GM13977 (cell line): ENCODE measurements around the gene TBX10.

Experiments
- DNase-seq: peaks from one replicate; pipeline ENCODE4 v3.0.0; 2012; ENCODE audit warnings: low spot score
- CTCF ChIP-seq: IDR thresholded peaks from 2 replicates; pipeline ENCODE4 v1.5.1; 2012; ENCODE audit warnings: mild to moderate bottlenecking, control low read depth; ENCODE audit not compliant: insufficient read depth; ENCODE audit errors: extremely low read depth, missing control alignments
- in situ Hi-C: fragments of 300-500 bp; cut with MboI; formaldehyde crosslinking; loops from one replicate; pipeline ENCODE4 v1.12.0; 2022; ENCODE audit warnings: low sequenced_read_pairs, low pct_unique_long_range_greater_than_20kb, mixed read lengths, inconsistent platforms; ENCODE audit not compliant: unreplicated experiment

Gene TBX10

GRCh38 chr11:67616431-67617242, 22.9 kb downstream of the TBX10 start:
- DNase-seq, result no peak
- no peak for TF ChIP-seq CTCF
- in situ Hi-C loops, result no loop called here

- no peak for DNase-seq
- no peak for TF ChIP-seq CTCF
- in situ Hi-C loops, result no loop called here
These were observed 23.7 kb downstream of the TBX10 start for GRCh38 chr11:67615728-67616430.

DNA sequence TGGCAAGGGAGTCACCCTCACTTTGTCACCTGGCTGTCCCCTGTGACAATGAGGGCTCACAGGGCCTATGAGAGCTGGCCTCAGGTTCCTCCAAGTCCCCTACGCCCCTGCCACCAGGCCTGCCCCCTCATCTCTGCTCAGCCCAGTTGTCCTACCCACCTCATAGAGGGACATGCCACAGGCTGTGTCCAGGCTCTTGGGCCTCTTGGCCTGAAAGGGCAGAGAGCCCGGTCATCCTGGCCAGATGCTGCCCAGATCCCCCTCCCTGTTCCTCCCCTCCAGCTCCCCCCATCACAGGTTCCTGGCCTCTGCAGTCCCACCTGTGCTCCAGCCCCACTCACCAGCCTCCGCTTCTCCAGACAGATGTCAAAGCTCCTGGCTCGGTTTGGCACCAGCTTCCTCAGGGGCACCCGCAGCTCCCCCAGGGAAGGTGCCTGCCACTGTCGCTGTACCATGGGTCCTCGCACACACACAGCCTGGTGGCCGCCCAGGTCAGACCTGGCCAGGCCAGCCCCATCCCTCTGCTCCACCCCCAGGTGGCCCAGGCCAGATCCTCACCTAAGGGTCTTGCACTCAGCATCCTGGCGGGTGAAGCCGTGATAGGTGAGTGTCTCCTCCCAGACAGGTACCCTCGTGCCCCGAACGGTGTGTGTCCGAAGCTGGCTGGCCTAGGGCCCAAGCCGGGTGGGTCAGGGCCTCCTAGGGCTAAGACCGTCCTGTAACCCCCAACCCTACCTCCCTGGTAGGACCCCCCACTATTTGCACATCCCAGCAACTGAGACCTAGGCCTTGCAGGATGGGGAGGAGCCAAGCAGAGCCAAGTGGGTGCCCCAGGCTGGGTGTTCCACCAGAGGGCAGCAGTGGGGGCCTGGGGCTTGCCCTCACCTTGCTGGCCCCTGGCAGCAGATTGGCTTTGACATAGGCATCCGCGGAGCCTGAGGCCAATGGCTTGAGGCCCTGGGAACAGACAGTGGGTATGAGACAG, 24.5 kb downstream of the TBX10 start:
- in situ Hi-C loops, result no loop called here
- peak; percentile 57 for DNase-seq

DNA sequence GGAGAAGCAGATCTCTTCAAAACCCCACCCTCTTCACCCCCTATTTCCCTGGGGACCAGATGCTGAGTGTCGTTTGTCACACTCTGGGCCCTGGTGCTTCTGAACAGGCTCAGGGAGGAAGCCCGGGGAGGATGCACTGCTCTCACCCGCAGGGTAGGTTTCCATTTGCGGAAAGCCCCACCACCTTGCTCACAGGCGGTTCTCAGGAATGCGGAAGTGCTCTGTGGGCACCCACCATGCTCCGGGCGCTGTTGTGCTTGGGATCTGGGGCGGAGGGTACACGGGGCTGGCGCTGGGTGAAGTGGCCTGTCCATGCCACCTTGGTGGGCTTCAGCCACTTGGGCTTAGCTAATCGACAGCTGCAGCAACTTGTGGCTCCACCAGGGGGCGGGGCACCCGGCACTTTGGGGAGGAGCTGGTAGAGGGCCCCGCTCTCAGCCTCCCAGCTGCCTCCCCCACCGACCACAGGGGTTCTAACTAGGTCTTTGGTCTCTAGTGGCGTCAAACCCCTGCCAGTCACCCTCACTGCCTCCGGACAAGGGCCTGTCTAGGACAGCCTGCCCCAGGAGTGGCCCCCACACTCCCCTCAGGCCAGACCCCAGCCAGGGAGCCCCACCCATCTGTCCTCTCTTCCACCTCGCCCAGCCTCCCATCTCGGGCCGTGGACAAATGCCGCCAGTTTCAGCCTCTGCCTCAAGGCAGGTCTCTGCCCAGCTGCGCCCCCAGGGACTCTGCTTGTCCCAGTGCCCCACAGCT, 25.4 kb downstream of the TBX10 start:
- DNase-seq, result peak; percentile 87
- in situ Hi-C loops, result no loop called here
- peak; percentile 58 for TF ChIP-seq CTCF

More for the DNA sequence above, 24.5 kb downstream of the TBX10 start:
- peak; percentile 61 for TF ChIP-seq CTCF

DNA sequence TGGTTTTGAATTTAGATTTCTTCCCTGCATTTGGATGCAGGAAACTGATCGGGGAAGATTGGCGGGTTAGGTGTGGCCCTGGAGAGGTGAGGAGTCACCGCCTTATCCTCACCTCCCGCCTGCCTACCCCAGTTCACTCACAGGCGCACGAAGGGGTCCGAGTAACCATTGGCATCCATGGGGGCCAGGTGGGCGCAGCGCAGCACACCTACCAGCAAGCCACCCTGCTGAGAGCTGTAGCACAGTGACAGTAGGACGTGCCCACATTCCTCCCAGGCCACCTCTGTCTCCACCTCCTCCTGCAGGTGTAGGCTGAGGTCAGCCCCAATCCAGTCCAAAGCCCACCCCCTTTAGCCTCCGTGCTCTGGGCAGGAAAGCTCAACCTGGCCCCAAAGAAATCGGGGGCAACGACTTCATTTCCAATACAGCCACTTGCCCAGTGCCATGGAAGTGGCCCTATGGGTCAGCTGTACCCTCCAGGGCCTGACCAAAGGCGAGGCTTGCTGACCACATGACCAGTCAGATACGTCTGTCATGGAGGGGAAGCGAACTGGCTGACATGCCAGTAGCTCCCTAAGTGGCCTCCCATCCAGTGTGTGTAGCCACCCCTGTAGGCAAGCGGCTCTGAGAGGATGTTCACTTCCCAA, 26.1 kb downstream of the TBX10 start:
- DNase-seq, result no peak
- in situ Hi-C loops, result no loop called here
- no peak for TF ChIP-seq CTCF
